Activated CD4-positive, alpha-beta T cell treated with anti-CD3 and anti-CD28 coated beads for 48 hours (primary cell): Measurements from ENCODE around the gene MED22.
A peak's percentile ranks its signal among the peaks of the same experiment; 100 is the strongest.

Experiments
- DNase-seq: peaks from one replicate; pipeline ENCODE4 v3.0.0-alpha.2; 2020

Gene MED22

GRCh38 chr9:133375724-133376654 lies 28.1 kb upstream of the MED22 start, which contains the start of the genes STKLD1 and SURF4:
Gene STKLD1, plus strand, starts transcription at chr9:133376366. Its CDS starts 108 bp downstream, at chr9:133376474.
Gene SURF4, minus strand, starts transcription at chr9:133376060. Its CDS starts 91 bp downstream, at chr9:133375969.
- DNase-seq: peak; percentile 97

DNA sequence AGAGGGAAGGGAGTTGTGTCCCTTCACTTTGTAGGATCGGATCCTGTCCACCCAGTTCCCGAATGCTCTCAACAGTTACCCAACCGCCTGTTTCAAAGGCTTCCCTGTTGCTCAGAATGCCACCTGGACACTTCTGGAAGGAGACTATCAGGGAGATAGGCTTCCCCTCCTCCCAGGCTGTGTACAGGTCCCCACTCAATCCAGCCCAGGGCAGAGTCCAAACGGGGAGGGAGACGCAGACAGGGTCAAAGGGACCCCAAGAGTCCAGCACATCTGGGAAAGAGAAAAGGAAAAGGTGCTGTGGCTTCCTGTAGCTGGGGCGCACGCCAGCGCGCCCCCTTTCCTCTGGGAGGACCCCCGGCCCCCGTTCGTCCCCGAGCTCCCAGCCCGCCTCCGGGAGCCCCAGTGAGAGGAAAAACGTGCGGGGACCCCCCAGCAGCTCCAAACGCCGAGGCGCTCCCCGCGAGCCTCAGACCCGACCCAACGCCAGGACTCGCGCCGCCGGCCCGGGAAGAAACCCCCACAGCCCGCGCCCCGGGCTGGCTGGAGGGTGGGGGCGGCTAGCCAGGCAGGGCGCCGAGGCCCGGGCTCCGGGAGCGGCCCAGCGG lies 27.3 kb upstream of the MED22 start:
- no peak for DNase-seq

DNA sequence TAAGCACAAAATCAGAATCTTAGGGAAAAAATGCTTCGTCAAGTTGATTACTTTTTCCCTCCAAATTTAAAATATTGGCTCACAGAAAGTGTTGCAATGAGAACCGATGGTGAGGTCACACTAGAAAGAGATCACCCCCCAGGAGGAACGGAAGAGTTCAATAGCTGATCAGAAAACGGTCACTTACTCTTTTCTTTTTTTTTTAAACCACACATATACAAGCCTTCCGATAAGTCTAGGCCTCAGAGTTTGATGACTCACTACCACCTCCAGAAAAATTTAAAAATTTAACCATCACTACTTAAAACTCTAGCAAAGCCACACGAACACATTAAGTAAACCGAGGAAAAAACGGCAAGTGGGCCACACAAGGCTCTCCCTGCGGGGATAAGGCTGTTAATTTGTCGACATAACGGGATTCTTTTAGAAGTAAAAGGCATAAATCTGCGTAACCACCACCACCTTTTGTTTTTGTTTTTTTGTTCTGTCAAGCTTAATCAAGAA lies 26.7 kb upstream of the MED22 start:
- no peak for DNase-seq

DNA sequence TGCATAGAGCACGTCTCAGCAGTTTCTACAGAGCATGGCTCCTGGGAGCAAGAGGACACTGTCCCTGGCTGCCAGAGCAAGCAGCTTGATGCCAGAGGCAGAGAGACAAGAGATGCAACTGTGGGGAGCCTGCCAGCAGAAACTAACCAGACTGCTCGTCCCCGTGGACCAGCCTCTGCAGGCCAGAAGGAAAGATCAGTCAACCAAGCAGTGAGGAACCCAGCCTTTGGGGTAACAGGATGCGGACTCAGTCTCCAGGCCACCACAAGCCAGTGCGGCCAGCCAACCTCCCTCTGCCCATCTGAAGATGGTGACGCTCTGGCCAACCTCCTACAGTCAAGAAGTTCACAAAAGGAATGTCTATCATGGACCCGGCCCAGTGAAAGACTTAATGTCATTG lies 24.2 kb upstream of the MED22 start:
- DNase-seq: no peak

GRCh38 chr9:133371261-133371711 lies 23.4 kb upstream of the MED22 start:
- DNase-seq: peak; percentile 88

DNA sequence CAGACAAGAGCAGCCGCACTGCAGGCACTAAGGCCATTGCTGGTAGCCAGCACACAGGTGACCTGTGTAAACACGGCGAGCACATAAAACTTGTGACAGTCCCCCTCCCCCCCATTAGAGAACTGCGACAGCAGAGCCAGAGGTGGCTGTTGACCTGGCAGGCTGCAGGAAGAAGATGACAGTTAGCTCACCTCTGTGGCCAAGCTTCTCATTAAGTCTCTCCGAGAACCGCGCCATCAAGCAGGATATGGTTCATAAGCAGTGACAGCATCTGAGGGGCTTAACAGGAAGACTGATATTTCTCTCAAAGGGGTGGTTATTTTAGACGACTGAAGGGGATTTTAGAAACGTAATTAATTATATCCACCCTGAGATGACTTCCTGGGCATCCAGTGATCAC lies 22.8 kb upstream of the MED22 start:
- DNase-seq: peak; percentile 46

- peak; percentile 34 for DNase-seq
Observed at GRCh38 chr9:133369933-133370332, 22.0 kb upstream of the MED22 start.

DNA sequence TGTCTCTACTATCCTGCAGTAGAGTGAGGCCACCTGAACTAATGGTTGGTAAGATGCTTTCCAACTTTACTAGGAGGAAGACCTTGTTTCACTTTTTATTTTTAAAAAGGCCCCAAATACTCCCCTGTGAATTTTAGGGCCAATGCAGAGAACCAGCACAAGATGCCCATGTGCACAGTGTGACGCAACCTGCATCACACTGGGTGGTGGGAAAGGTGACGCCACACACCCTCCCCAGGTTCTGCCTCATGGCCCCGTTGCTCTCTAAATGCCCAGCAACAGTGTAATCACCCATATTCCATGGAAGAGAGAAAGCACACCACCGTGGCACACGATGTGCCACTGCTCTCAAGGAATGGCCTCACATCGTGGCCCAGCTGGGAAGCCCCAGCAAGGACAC lies 21.5 kb upstream of the MED22 start:
- DNase-seq: no peak

DNA sequence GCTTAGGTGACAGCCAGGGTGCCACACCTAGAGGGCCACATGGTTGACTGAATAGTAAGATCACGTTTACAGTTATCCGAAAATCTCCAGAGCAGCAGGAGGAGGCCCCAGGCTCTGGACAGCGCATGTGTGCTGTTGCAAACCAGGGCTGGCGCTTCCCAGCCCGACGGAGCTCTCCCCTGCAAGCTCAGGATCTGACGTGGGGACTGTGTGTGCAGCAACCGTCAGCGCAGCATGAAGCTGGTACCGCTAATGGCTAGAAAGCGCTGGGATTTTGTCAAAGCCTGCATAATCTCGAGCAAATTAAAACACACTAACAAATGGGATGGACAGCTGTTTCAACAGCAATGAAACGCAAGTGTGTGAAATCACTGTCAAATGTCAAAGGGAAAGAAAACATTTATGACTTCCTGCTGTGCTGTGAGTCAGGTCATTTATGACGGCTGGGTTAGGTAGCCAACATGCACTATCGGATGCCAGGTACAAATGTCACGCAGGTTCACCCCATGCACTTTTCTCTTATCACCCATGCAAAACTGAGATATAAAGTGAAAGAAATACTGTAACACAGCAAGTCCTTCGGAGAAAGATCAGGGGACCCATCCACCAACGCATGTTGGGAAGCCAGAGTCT lies 20.4 kb upstream of the MED22 start:
- no peak for DNase-seq

DNA sequence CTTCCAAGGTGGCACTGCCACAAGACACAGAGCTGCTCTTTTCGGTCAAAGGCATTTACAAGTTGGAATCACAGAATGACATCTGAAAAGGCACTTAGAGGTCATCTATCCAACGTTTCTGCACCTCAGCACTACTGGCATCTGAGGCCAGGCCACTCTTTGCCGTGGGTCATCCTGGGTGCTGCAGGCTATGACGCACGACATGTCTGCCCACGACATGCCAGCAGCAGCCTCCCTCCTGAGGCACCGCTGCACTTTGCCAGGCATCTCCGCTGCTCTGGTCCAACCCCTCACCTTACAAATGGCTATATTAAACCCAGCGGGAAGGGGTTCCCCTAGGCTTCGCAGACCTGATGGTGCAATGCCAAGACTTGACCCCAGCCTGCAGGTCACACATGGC lies 19.8 kb upstream of the MED22 start:
- no peak for DNase-seq

DNA sequence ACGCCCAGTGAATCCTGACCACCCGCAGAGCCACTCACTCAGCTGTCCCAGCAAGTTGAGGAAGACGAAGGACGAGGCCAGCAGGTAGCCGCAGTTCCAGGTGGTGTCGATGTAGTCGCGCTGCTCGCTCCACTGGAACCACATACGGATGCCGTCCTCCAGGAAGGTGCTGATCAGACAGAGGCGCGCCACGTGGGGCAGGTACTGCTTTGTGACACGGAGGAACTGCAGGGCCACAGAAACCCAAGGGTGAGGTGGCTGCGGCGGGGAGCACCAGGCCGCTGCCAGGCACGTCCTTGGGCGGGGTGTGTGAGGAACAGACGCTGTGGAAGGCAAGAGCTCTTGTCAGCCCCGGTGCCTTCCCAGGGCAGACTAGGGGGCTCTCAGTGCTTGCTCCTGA lies 19.3 kb upstream of the MED22 start:
- no peak for DNase-seq

DNA sequence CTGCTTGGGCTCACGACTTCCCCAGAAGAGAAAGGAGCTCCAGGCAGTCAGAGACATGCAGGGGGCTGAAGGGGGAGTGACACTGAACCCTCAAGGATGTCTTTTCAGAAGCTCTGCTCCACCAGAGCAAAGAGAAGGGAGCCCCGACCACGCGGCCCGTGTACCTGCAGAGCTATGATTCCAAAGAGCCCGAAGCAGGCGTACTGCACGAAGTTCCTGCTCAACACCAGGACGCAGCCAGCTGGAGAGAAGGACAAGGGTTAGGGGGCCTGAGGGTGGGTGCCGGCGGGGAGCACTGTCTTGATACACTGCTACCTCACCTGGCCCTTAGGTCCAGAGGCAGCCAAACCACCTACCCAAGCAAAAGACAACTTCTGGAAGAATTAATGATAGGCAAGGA lies 18.5 kb upstream of the MED22 start:
- no peak for DNase-seq

DNA sequence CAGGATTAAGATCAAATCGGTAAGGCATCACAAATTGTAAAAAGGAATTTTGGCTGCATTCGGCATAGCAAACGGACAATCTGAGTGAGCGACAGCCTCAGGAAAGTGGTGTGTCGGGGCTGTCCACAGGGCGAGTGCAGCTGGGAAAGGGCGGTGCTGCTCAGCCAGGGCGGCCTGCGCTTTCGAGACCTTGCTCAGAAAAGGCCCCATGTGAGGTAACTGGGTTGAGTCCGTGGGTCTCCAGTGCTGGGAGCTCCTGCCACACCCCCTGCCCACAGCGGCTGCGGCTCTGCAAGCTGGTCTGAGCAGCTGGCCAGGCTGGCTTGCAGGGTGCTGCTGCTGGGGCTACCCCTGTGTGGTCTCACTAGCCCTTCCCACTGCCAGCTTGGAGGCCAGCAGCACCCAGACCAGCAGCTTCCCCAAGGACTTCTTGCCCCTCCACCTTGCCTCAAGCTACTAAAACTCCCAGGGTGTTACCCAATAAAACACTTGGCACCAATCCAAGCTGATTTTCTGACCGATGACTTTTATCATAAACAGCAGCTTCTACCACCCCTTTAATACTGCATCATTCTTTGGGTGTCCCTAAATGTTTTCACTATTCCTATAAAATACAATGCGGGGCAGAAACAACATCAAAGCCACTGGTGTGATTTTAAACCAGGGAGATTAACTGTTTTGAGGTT lies 14.6 kb upstream of the MED22 start:
- DNase-seq: no peak

- no peak for DNase-seq
Observed at GRCh38 chr9:133361507-133362092, 13.7 kb upstream of the MED22 start.

- peak; percentile 17 for DNase-seq
Observed at GRCh38 chr9:133360400-133361393, 12.8 kb upstream of the MED22 start.

DNA sequence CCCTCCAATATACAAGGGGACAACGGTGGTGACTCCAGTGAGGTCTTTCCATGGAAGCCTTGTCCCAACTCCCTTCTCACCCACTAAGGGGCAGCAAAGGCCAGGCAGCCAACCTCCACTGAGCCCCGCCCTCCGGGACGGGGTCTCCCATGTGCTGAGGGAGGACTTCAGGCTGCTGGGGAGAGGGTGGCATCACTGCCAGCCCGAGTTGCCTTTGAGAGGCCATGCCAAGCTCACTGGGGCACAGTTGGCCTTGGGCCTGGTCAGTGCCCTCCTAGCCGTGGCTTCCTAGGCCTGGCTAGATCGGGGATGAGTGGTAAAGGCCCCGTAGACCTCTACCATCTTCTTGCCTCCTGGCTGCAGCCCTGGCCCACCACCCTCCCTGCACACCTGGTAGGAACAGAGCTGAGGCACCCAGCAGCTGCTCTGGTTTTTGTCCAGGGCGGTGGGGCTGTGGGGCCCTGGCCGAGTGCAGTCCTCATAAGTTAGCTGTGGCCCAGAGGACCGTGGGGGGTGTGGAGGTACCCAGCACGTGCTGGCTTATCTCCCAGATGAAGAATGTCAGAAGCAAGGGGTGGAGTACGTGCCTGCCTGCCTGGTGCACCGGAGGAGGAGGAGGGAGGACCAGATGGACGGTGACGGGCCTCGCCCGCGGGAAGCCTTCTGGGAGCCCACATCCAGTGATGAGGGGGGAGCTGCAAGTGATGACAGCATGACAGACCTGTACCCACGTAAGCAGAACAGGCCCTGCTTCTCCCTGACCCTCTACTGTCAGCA lies 11.7 kb upstream of the MED22 start:
- peak; percentile 52 for DNase-seq

DNA sequence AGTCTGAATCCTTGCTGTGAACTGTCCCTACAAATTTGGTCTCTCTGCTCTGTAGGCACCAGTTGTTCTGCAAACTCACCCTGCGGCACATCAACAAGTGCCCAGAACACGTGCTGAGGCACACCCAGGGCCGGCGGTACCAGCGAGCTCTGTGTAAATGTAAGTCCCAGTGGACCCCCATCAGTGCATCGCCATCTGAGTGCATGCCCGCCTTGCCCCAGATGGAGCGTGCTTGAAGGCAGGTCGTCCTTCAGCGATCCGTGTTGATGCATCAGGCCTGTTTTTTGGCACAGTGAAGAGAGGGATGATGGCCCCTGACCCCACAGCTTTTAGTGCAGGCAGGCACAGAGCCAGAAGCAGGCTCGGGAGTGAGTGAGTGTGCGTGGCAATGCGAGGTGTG lies 9.7 kb upstream of the MED22 start:
- no peak for DNase-seq

DNA sequence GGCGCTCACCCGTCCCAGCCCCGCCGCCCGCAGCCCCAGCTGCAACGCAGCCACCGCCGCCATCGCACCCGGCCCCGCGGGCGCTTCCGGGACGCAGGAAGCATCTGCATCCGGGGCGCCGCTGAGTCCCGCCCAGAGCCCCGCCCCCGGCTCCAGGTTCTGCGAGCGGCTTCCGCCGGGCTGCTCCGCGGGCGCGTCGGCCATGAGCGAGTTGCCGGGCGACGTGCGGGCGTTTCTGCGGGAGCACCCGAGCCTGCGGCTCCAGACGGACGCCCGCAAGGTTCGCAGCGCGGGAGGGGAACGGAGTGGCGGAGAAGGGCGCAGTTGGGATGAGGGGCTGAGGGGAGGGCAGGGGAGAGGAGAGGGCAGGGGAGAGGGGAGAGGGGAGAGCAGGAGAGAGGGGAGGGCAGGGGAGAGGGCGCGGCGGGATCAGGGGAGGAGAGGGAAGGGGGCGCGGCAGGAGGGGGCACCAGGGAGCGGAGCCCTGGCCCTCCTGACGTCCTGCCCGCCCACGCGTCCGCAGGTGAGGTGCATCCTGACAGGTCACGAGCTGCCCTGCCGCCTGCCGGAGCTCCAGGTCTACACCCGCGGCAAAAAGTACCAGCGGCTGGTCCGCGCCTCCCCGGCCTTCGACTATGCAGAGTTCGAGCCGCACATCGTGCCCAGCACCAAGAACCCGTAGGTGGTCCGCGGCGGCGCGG lies 8.6 kb upstream of the MED22 start, which contains the start of the genes SURF1 and SURF2:
SURF1 (minus strand) TSS at position 97 of the 701 bp plus-strand sequence; CDS start at position 63, 34 bp downstream.
SURF2 (plus strand) TSS at position 160 of the 701 bp plus-strand sequence; CDS start at position 203, 43 bp downstream.
- peak; percentile 94 for DNase-seq

GRCh38 chr9:133355881-133356357 lies 8.0 kb upstream of the MED22 start:
- no peak for DNase-seq
